ENCODE results near the gene DNAJA3.

Gene DNAJA3

GRCh38 chr16:4450931-4451519 is 25.4 kb downstream of the DNAJA3 start:
- TF ChIP-seq ZFX (IDR thresholded peaks at IDR 0.05; ENCODE audit: borderline replicate concordance): no peak
- TF ChIP-seq CTCF (IDR thresholded peaks at IDR 0.05): no peak
- H3K27ac ChIP-seq: no peak overlapping the region

- TF ChIP-seq ZFX (IDR thresholded peaks at IDR 0.05; ENCODE audit: borderline replicate concordance) (no peak), CTCF (IDR thresholded peaks at IDR 0.05) (no peak)
- no peak overlapping the region for H3K27ac ChIP-seq
These were observed 27.0 kb downstream of the DNAJA3 start for GRCh38 chr16:4452674-4453073.

- H3K27ac ChIP-seq: no peak overlapping the region
- TF ChIP-seq CTCF (IDR thresholded peaks at IDR 0.05) (no peak), ZFX (IDR thresholded peaks at IDR 0.05; ENCODE audit: borderline replicate concordance) (no peak)
These were observed 29.0 kb downstream of the DNAJA3 start for GRCh38 chr16:4454623-4455022.

- no peak for TF ChIP-seq ZFX (IDR thresholded peaks at IDR 0.05; ENCODE audit: borderline replicate concordance)
- no peak for TF ChIP-seq CTCF (IDR thresholded peaks at IDR 0.05)
- H3K27ac ChIP-seq: no peak overlapping the region
These were observed 29.4 kb downstream of the DNAJA3 start for GRCh38 chr16:4455081-4455480.

- TF ChIP-seq ZFX (IDR thresholded peaks at IDR 0.05; ENCODE audit: borderline replicate concordance) (no peak), CTCF (IDR thresholded peaks at IDR 0.05) (no peak)
These were observed 30.3 kb downstream of the DNAJA3 start for GRCh38 chr16:4455951-4456350.

GRCh38 chr16:4460936-4461249 is 35.2 kb downstream of the DNAJA3 start:
- H3K27ac ChIP-seq: no peak overlapping the region
- no peak for TF ChIP-seq ZFX (IDR thresholded peaks at IDR 0.05; ENCODE audit: borderline replicate concordance)
- no peak for TF ChIP-seq CTCF (IDR thresholded peaks at IDR 0.05)

More at GRCh38 chr16:4455951-4456350, 30.3 kb downstream of the DNAJA3 start:
- H3K27ac ChIP-seq: no peak overlapping the region

- TF ChIP-seq ZFX (IDR thresholded peaks at IDR 0.05; ENCODE audit: borderline replicate concordance) (no peak), CTCF (IDR thresholded peaks at IDR 0.05) (no peak)
- 0 out of 2 replicates have a peak overlapping the region, but pooled peaks have one; percentile 18 for H3K27ac ChIP-seq
These were observed 35.8 kb downstream of the DNAJA3 start for GRCh38 chr16:4461250-4462085.
